Panc1 (cell line): ENCODE data around the gene SULT1E1.

ENCODE experiments used
- CTCF ChIP-seq: fragments of 450-650 bp; IDR thresholded peaks from 2 replicates; pipeline ENCODE4 v1.5.1; 2017; ENCODE audit warnings: mild to moderate bottlenecking
- POLR2AphosphoS5 ChIP-seq: IDR thresholded peaks from 2 replicates; pipeline ENCODE4 v1.6.1; 2012; ENCODE audit warnings: mild to moderate bottlenecking, low read depth, low read length, moderate library complexity
- REST ChIP-seq, 2 experiments: IDR thresholded peaks; 2 replicates each; pipeline ENCODE4 v1.6.1; 2011 to 2012; ENCODE audit warnings: low read depth in 2 of 2, control low read depth in 1 of 2, low read length in 1 of 2, mild to moderate bottlenecking in 1 of 2, moderate library complexity in 1 of 2; ENCODE audit not compliant: insufficient read depth in 1 of 2

- TF ChIP-seq REST (IDR thresholded peaks at IDR 0.05; ENCODE audit: insufficient read depth in 1 of 2, low read depth in 2 of 2, low read length in 1 of 2) = no peak
- TF ChIP-seq POLR2AphosphoS5 = no peak
- TF ChIP-seq CTCF = no peak
These were observed 34.8 kb upstream of the SULT1E1 start for GRCh38 chr4:69894721-69895120.
